ENCODE data around the gene HLCS.

GRCh38 chr21:36834192-36834591, 132.3 kb downstream of the HLCS start:
- TF ChIP-seq CTCF (IDR thresholded peaks at IDR 0.05) (no peak), POLR2A (IDR thresholded peaks at IDR 0.05) (no peak), POLR2AphosphoS5 (IDR thresholded peaks at IDR 0.05) (no peak)

Data from sigmoid colon (tissue), 4 donors.